OCI-M2 (cell line): Measurements from ENCODE around the gene PUS7L.

Experiments used
- DNase-seq: peaks from one replicate; lab custom pipeline; 2025; ENCODE audit not compliant: unreplicated experiment; lab: John Stamatoyannopoulos, UW

Gene PUS7L, protein sequence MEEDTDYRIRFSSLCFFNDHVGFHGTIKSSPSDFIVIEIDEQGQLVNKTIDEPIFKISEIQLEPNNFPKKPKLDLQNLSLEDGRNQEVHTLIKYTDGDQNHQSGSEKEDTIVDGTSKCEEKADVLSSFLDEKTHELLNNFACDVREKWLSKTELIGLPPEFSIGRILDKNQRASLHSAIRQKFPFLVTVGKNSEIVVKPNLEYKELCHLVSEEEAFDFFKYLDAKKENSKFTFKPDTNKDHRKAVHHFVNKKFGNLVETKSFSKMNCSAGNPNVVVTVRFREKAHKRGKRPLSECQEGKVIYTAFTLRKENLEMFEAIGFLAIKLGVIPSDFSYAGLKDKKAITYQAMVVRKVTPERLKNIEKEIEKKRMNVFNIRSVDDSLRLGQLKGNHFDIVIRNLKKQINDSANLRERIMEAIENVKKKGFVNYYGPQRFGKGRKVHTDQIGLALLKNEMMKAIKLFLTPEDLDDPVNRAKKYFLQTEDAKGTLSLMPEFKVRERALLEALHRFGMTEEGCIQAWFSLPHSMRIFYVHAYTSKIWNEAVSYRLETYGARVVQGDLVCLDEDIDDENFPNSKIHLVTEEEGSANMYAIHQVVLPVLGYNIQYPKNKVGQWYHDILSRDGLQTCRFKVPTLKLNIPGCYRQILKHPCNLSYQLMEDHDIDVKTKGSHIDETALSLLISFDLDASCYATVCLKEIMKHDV

DNA sequence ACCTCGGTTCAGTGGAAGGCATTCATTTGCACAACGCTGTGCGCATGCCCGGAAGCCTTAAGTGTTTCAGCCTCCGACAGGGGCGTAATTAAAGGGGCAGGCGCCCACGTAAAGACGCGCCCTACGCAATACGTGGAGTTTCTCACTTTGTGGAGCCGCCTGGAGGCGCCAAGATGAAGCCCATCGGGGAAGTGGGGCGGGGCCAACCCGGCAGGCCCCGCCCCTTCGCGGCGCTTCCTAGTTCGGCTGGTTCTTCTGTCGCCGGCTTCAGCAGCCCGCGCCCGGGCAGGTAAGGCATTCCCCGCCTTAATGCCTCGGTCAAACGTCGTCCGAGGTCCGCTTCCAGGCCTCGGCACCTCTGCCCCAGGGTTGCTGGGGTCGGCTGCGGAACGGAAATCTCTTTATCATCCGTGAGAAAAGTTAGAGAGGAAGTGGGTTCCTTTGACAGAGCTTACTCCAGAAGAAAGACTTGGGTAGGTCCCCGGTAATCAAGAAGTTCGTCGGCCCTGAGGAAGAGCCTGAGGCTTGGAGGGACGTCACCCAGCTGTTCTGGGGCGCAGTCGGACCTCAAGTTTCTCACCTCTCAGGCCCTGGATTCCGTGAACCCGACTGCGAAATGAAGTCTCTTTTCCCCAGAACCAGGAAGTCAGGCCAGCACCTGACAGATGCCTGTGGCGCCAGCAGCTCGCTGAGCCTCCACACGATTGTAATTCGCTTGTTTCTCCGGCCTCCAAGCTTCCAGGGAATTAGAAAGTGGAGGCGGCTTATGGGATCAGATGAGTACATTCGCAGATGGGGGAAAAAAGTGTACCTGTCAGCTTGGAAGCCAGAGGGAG lies at the start of gene PUS7L, which contains the start of gene IRAK4:
Gene PUS7L, minus strand, starts transcription at position 63 of the 836 bp plus-strand sequence. CDS start 3,545 bp downstream, outside the sequence.
Gene IRAK4, plus strand, starts transcription at position 224 of the 836 bp plus-strand sequence. CDS start 9,161 bp downstream, outside the sequence.
- DNase-seq: peak; percentile 46

DNA sequence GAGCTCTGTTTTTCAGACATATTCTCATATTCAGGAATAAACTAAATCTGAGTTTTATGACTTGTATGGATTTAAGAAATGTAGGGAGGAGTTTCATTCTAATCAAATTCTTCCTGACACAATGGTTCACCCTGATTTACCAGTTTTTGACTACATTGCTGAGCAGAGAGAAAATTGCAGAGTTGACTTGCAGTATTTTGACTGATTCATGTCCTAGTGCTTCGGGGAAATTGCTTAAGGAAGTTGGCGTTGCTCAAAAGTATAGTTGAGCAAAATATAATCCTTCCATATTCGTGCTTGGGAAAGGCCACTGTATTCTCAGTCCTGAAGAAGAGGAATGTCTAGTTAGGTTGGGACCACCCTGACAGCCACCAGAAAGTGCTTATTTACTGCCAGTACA lies 48.8 kb upstream of the PUS7L start:
- DNase-seq: no peak

DNA sequence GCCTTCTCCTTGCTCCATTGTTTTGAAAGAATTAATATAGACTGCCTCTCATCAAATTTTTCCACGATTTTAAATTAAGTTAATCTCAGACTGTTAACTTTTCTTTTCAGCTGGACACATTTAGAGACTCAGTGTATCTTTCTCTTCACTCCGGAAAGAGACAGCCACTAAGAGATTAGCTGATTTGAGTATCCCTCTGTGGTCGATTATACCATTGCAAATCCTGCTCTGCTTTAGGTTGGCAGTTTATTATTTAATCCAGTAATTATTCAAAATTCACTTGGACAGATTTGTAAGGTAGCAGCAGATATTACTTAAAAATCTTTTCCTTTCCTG lies 48.1 kb upstream of the PUS7L start:
- DNase-seq: no peak

DNA sequence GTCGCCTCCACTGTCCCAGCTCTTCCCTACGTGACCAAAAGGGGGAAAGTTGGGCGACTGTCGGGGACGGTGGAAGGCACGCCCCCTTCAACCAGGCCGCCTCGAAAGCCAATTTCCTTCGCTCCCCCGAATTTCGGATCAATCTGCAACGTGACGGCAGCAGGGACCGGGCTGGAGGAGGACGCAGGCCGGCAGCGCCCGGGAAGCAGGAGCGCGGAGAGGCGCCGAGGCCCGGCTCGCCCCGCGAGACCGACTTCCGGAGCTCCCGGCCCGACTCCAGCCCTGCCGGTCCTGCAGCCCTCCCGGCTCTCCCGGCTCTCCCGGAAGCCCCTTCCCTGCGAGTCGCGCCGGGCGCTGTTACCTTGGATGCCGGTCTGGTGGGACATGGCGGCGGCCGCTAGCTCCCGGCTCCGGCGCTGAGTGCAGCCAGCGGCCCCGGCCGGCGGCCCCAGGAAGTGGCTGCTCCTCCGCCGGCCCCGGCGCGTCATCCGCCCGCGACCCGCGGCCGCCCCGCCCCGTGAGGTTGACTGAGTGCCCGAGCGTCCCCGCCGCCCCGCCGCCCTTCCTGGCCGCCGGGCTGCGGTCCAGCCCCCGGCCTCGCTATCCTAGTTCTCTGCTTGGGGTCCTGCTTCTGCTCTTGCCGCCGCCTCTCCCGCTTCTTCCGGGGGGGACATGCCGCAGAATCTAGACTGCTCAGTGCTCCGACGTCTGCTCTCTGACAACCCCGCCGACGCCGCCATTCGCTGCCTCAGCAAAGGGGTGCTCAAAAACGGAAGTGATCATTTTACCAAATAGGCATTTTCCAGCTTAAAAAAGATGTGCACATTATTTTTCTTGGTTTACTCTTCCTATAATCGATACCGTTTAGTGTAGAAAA lies 47.5 kb upstream of the PUS7L start, which contains the start of gene TWF1:
Gene TWF1, minus strand, starts transcription at position 458 of the 877 bp plus-strand sequence. Its CDS starts 72 bp downstream, at position 386.
- DNase-seq: no peak

DNA sequence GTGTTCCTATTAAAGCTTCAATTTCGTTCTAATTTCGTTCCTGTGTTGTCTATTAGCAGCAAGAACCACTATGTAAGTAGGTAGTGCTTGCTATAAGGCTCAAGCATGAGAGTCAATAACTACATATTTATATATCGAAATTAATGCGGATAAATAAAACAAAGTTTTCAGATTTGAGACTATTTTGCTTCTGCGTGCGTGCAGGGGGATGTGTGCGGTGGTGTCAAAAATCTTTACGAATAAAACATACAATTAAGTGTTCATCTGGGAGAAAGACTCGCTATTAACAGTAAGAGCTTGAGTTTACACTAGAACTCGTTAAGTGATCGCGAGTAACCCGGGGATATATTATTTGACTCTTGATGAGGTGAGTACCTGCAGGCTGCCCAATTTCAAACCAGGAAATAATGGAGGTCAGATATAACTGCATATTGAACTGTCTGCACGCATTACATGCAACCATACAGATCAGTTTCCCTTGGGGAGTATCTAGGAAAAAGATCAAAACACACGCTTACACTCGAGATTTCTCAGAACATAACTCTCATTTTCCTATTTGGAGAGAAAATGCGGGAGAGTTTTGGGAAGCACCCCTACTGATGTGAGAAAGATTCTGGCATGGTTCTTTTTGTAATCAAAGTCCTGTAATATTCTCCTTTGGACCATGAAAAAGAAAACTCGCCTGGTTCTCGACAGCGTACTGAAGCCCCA lies 46.7 kb upstream of the PUS7L start:
- DNase-seq: no peak

DNA sequence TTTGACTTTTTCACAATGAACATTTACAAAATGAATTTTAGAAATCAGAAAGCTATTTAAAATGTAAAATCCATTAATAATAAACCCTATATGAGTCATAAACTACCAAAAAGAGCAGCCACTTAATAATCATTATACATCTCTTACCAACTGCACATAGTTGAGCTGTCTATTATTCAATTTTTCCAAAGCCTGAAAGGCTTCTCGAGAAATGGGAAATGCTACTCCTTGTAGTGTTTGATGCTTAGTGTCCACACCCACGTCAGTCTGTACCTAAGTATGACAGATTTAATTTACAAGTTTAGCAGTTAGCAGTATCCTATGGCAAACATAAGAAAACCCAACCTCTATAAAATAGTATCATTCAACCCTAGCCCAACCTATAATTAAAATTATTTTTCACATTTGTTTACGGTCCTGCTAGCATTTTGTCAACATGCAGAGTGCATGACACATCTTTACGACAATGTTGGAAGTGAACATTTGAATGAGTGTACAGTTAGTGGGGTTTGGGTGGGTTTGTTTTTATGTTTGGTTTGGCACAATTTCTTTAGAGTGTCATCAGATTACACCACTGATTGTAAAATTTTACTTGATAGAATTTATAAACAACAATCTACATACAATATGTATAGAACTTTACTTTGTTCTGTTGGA lies 39.1 kb upstream of the PUS7L start:
- DNase-seq: no peak

DNA sequence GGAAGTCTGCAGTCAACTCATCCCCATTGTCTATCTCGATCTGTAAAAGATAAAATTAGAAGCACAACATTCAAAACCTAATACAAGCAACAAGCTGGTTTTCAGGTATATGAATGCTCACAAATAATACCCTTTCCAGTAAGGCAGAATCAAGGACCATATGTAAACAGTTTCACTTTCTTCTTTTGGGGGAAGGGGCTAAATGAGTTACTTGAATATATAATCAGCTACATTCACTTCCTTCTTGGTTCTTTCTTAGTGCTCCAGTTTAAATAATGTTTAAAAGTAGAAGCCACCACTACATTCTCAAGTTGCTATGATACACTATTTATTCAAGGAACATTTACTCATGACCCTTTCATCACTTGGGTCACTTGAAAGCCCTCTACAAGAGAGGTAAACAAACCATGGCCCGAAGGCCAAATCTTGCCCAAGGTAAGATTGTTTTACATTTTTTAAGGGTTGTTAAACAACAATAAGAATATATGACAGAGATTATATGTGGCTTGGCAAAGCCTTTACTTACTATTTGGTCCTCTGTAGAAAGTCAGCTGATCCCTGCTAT lies 37.2 kb upstream of the PUS7L start:
- DNase-seq: no peak

DNA sequence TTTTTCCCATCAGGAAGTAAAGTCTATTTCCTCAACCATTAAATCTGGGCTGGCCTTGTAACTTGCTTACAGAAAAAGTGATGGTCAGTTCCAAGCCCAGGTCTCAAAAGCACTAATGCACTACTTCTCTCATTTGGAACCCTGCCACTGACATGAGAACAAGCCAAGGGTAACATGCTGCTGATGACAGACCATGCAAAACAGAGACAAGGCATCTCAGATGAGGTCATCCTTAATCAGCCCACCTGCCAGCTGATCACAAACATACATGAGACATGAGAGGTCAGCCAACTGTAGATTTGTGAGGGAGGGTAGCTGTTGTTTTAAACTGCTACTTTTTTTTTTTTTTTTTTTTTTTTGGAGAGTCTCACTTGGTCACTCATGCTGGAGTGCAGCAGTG lies 31.4 kb upstream of the PUS7L start:
- DNase-seq: no peak

DNA sequence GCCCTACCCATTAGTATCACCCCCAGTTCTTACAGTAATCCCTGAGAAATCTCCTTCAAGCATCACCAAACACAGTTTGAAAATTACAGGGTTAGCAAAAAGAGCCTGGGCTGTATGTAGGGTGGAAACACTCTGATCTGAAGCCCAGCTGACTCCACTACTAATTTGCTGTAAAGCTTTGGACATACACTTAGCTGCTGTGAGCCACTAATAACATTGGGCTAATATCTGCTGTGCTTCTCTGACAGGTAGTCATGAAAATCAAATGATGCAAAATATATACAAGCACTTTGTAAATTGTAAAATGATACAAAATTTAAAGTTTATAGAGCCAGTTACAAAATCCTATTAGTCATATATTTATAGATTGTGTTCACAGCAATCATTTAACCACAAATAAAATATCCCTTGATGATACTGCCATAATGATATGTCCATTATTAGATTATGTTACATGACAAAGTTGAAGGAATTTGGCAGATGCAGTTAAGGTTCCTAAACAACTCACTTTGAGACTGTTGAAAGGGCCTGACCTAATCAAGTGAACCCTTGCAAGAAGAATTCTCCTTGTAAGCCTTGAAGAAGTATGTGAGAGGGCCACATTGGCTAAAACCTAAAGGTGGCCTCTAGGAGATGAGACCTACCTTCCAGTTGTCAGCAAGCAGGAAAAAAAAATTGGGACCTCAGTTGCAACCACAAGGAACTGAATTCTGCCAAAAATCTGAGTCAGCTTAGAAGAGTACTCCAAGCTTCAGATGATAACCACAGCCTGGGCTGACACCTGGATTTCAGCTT lies 28.5 kb upstream of the PUS7L start:
- no peak for DNase-seq

DNA sequence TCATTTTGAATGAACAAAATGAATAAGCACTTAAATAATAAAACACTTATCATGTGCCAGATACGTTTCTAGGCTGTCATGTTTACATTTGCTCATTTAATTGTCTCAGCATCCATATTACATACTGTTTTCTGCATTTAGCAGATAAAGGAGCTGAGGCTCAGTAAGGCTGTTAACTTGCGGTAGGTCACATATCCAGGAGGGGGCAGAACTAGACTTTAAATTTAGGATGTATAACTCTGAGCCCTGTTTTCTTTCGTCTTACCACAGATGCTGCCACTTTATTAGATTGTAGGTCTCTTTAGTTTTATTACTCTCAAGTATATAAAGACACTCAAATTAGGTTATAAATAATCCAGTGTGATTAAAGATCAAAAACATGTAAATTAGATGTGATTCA lies 17.9 kb upstream of the PUS7L start:
- no peak for DNase-seq

DNA sequence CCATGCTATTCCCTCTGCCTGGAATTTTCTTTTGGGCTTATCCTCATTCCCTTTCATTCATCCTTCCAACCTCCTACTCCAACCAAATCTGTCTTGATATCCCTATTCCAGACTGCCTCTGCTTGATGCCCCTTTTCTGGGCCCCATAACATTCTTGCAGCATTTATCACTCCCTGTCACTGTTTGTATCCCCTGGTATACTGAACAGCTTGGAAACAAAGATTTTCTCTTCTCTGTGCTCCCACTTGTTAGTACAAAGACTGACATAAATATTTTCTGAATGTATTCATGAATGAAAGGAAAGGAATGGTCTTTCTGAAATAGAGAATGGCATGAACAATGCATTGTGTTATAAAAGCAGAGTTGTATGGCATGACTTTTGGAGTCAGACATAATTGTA lies 7.7 kb upstream of the PUS7L start:
- DNase-seq: no peak

DNA sequence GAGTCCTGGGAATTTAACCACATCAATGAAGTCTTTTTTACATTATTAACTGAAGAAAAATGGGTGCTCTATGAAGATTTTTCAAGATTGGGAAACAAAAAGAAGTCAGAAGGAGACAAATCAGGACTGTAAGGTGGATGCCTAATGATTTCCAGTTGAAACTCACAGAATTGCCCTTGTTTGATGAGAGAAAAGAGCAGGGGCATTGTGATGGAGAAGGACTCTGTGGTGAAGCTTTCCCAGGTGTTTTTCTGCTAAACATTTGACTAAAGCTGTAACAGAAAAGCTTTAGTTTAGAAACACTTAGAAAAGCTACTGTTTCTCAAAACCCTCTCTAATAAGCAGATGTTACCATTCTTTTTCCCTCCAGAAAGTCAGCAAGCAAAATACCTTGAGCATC lies 5.9 kb upstream of the PUS7L start:
- no peak for DNase-seq

DNA sequence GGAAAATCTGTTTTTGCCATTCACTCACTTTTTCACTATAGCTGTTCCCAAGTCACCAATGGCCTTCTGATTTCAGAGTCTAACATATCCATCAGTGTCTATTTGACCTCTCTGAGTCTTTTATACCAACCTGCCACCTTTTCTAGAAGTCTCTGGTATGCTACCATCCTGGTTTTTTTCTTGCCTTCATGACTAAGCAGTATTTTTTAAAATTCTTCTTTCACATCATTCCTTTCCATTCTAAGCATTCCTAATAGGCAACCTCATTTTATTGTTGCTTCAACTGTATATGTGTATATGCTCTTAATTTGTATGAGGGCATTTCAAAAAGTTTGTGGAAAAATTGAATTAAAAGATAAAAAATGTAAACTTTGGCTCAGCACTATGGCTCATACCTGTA lies 5.2 kb upstream of the PUS7L start:
- DNase-seq: no peak

DNA sequence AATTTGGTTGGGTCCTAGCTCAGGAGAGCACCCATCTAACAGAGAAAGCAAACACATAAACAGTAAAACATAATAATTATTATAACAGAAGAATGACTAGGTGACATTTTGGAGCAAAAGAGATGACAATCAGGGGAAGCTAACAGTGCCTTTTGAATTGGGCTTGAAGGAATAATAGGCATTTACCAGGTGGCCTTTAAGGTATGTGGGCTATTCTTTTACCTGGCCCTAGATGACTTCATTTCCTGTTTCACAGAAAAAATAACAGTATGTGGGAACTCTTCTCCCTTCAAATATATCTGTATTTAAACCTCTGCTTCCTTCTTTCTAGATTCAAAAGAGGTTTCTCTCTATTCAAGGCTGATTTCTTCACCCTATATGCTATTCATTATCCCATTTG lies 4.0 kb upstream of the PUS7L start:
- DNase-seq: no peak

DNA sequence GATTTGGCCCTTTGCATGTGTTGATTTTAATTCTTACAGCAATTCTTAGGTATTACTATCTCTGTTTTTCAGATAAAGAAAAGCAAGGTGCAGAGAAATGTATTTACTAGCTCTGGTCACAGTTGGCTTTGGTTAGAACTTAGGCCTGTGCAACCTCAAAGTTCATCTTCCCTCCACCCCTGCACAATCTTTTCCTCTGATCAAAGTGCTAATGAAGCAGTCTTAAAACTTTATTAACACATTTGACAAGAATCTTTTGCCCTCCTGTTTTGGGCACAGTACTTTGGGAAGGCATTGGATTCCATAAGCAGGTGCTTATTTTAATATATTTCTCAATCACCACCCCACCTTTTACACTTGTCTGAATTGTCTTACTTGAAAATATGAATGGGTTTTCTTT lies 2.9 kb upstream of the PUS7L start:
- no peak for DNase-seq

DNA sequence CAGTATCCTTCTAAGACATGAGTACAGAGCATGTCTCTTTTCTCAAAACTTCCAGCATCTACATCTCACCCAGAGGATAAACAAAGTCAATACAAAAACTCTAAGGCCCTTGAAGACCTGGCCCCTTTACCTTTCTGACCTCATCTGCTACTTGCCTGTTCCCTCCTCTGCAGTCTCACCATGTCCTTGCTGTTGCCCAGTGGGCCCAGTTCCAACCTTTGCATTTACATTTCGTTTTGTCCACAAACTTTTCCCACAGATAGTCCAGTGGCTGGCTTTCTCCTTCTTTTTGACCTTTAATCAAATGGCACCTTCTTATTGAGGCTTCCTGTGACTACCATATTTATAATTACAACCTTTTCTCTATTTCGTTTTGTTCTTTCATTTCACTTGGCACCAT lies 1.8 kb upstream of the PUS7L start:
- DNase-seq: no peak

DNA sequence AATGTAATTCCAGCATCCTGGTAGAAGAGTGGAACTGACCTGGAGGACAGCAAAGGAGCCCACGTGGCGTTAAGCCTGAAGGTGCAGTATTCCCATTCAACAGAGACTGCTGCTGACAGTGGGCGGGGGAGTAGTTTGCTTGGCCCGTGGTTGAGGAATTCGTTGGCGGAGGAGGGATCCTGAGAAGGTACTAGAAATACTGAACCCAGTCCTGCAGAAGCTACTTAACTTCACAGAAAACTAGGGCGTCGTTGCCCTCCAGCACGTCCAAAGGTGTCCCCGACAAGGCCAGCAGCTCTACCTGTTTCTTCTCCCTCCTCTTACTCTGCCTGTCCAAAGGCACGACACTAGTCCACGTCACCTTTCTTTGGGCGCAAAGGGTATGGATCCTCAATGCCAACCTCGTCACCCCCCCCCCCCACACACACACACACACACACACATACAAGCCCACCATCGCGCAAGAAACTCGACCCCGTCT lies 303 bp downstream of the PUS7L start:
- no peak for DNase-seq

DNA sequence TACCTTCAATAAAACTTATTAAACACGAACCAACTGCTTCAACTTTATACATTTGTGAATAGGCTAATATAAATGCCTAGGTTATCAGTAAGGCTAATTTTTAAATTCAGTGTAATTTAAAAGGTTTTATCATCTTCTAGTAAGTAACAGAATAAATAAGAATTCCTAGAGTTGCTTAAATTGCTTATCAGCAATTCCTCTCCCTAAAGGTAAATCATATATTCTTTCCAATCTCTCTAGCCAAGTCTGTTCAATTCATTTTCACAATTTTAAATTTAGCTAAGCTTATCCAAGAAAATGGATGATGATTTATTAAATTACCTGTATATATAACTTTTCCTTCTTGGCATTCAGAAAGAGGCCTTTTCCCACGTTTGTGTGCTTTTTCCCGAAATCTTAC lies 4.6 kb downstream of the PUS7L start:
- DNase-seq: no peak
